Measurements from ENCODE around the gene B3GNT3. TPM values are rescaled to one million over a fixed set of nuclear protein-coding genes. Genes with fewer than 3 reads are reported as not detected.

The B3GNT3 gene
- total RNA-seq, 1 experiment from 2014 or later: 22.2 TPM

GRCh38 chr19:17835182-17836006 is 40.5 kb downstream of the B3GNT3 start (continued):
- TF ChIP-seq POLR2AphosphoS5 (IDR thresholded peaks at IDR 0.05; ENCODE audit: low read depth, low read length) (no peak), ELF1 (IDR thresholded peaks at IDR 0.05; ENCODE audit: borderline replicate concordance, low read depth) (no peak), EGR1 (IDR thresholded peaks at IDR 0.05; ENCODE audit: low read depth) (no peak), JUND (IDR thresholded peaks at IDR 0.05) (no peak)
- TF ChIP-seq, protein P1, sequence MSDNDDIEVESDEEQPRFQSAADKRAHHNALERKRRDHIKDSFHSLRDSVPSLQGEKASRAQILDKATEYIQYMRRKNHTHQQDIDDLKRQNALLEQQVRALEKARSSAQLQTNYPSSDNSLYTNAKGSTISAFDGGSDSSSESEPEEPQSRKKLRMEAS (IDR thresholded peaks at IDR 0.05): no peak
- TF ChIP-seq, protein P2, sequence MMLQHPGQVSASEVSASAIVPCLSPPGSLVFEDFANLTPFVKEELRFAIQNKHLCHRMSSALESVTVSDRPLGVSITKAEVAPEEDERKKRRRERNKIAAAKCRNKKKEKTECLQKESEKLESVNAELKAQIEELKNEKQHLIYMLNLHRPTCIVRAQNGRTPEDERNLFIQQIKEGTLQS (IDR thresholded peaks at IDR 0.05): no peak

GRCh38 chr19:17836530-17836929 is 41.6 kb downstream of the B3GNT3 start:
- Histone ChIP-seq H3K36me3 (ENCODE audit: control insufficient read depth in 1 of 2, insufficient read depth in 2 of 2, low read length in 2 of 2) (no peaks in the 10 kb centered on the region), H3K4me2 (ENCODE audit: low read length) (no peak overlapping the region), H2AFZ (ENCODE audit: low read depth, low read length, poor library complexity, severe bottlenecking) (no peak overlapping the region), H3K9ac (ENCODE audit: low read length) (no peak overlapping the region), H3K79me2 (ENCODE audit: insufficient read depth, low read length) (no peaks in the 10 kb centered on the region), H3K9me3 (ENCODE audit: control insufficient read depth in 1 of 2, insufficient read depth in 1 of 2, low read depth in 1 of 2, low read length in 2 of 2) (no peaks in the 10 kb centered on the region), H3K9me2 (ENCODE audit: insufficient read depth) (no peaks in the 10 kb centered on the region), H3K27ac (ENCODE audit: low read depth, low read length) (no peak overlapping the region), H4K20me1 (ENCODE audit: insufficient read depth) (no peaks in the 10 kb centered on the region), H3K4me1 (ENCODE audit: control insufficient read depth in 1 of 2, insufficient read depth in 2 of 2, low read length in 2 of 2) (peaks cover 11 to 27% of the 10 kb centered on the region in 2 experiments; a peak in 3 of 4 replicates), H3K4me3 (replicated peaks in 1 of 2; ENCODE audit: low read depth in 1 of 2, low read length in 2 of 2) (no peak overlapping the region), H3K27me3 (ENCODE audit: insufficient read depth, low read length) (no peaks in the 10 kb centered on the region)
- DNase-seq (ENCODE audit: low read depth, low spot score) (no peak), ATAC-seq (no peak)
- intact Hi-C loops (cut with micrococcal nuclease): no loop called here
- TF ChIP-seq POLR2AphosphoS5 (IDR thresholded peaks at IDR 0.05; ENCODE audit: low read depth, low read length): no peak
- no peak for TF ChIP-seq YY1 (IDR thresholded peaks at IDR 0.05; ENCODE audit: extremely low read depth, insufficient replicate concordance, low read depth, low read length)
- TF ChIP-seq TCF7L2 (IDR thresholded peaks at IDR 0.05; ENCODE audit: borderline replicate concordance, extremely low read depth, insufficient read depth, insufficient read length): no peak
- TF ChIP-seq POLR2A (IDR thresholded peaks at IDR 0.05; ENCODE audit: borderline replicate concordance, extremely low read depth, insufficient read depth, insufficient read length): no peak
- TF ChIP-seq REST (IDR thresholded peaks at IDR 0.05; ENCODE audit: low read depth): no peak
- TF ChIP-seq ELF1 (IDR thresholded peaks at IDR 0.05; ENCODE audit: borderline replicate concordance, low read depth): no peak
- no peak for TF ChIP-seq SIN3A (IDR thresholded peaks at IDR 0.05; ENCODE audit: low read depth)
- no peak for TF ChIP-seq SRF (IDR thresholded peaks at IDR 0.05; ENCODE audit: low read depth)
- TF ChIP-seq, protein P3, sequence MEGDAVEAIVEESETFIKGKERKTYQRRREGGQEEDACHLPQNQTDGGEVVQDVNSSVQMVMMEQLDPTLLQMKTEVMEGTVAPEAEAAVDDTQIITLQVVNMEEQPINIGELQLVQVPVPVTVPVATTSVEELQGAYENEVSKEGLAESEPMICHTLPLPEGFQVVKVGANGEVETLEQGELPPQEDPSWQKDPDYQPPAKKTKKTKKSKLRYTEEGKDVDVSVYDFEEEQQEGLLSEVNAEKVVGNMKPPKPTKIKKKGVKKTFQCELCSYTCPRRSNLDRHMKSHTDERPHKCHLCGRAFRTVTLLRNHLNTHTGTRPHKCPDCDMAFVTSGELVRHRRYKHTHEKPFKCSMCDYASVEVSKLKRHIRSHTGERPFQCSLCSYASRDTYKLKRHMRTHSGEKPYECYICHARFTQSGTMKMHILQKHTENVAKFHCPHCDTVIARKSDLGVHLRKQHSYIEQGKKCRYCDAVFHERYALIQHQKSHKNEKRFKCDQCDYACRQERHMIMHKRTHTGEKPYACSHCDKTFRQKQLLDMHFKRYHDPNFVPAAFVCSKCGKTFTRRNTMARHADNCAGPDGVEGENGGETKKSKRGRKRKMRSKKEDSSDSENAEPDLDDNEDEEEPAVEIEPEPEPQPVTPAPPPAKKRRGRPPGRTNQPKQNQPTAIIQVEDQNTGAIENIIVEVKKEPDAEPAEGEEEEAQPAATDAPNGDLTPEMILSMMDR (IDR thresholded peaks at IDR 0.05 in 2 of 3, conservative IDR thresholded peaks at IDR 0.05 in 1 of 3; ENCODE audit: borderline replicate concordance in 1 of 3, insufficient read depth in 1 of 3, low read depth in 2 of 3, low read length in 2 of 3): no peak
- TF ChIP-seq EGR1 (IDR thresholded peaks at IDR 0.05; ENCODE audit: low read depth): no peak
- ChIA-PET CTCF (no interaction called here), POLR2A (no interaction called here), RAD21 (ENCODE audit: low non-redundant PET in 1 of 2, low total read pairs in 2 of 2, uncharacterized antibody in 2 of 2, unreplicated experiment in 2 of 2) (no interaction called here)
- no TSS peak for BruUV-seq (replicated peaks)

All from HCT116 (cell line).